Keratinocyte (primary cell): ENCODE data around the gene CD2AP. TPM values are rescaled to one million over a fixed set of nuclear protein-coding genes. Genes with fewer than 3 reads are reported as not detected.

ENCODE experiments used
- DNase-seq: peaks from one replicate; pipeline ENCODE4 v3.0.0-alpha.2; 2011; ENCODE audit warnings: low read depth, missing footprints, low spot score
- FAIRE-seq: peaks from 2 replicates; lab custom pipeline; 2011; peaks lifted over from hg19 to GRCh38; lab: Jason Lieb, UNC
- H2AFZ ChIP-seq: 2 replicates; pipeline ENCODE4 v1.6.0; 2012; ENCODE audit warnings: low read length, control low read depth, inconsistent platforms; ENCODE audit not compliant: control insufficient read depth
- H3K27ac ChIP-seq: 2 replicates; pipeline ENCODE4 v1.5.1; 2011; ENCODE audit warnings: low read length; ENCODE audit not compliant: control insufficient read depth, insufficient read depth
- H3K27me3 ChIP-seq: 3 replicates; pipeline ENCODE4 v1.6.0; 2011; ENCODE audit warnings: low read length; ENCODE audit not compliant: control insufficient read depth, insufficient read depth; ENCODE audit errors: extremely low read depth
- H3K36me3 ChIP-seq, 2 experiments: 2 replicates in 1 of 2; 3 replicates in 1 of 2; pipeline ENCODE4 v1.5.1; 2011; ENCODE audit warnings: low read length in 2 of 2, mild to moderate bottlenecking in 1 of 2; ENCODE audit not compliant: control insufficient read depth in 2 of 2, insufficient read depth in 2 of 2; ENCODE audit errors: extremely low read depth in 1 of 2
- H3K4me1 ChIP-seq: 3 replicates; pipeline ENCODE4 v1.5.1; 2011; ENCODE audit warnings: low read length; ENCODE audit not compliant: control insufficient read depth, insufficient read depth; ENCODE audit errors: extremely low read depth
- H3K4me2 ChIP-seq: 3 replicates; pipeline ENCODE4 v1.6.0; 2011; ENCODE audit warnings: low read depth, low read length; ENCODE audit not compliant: control insufficient read depth, insufficient read depth; ENCODE audit errors: extremely low read depth
- H3K4me3 ChIP-seq, 3 experiments: fragments of 200-600 bp in 1 of 3; sonication (generic) in 1 of 3; 2 replicates in 2 of 3; 3 replicates in 1 of 3; pipeline ENCODE4 v1.5.1; 2011 to 2016; ENCODE audit warnings: low read length in 3 of 3, mild to moderate bottlenecking in 3 of 3, control low read depth in 2 of 3, inconsistent platforms in 1 of 3, low read depth in 1 of 3, mixed read lengths in 1 of 3, mixed run types in 1 of 3, moderate library complexity in 1 of 3; ENCODE audit not compliant: control insufficient read depth in 2 of 3, insufficient read depth in 2 of 3; ENCODE audit errors: extremely low read depth in 1 of 3
- H3K79me2 ChIP-seq: 2 replicates; pipeline ENCODE4 v1.6.0; 2012; ENCODE audit warnings: low read length; ENCODE audit not compliant: control insufficient read depth, insufficient read depth
- H3K9ac ChIP-seq: 3 replicates; pipeline ENCODE4 v1.6.0; 2011; ENCODE audit warnings: low read length; ENCODE audit not compliant: control insufficient read depth, insufficient read depth; ENCODE audit errors: extremely low read depth
- H3K9me1 ChIP-seq: 3 replicates; pipeline ENCODE4 v1.6.0; 2011; ENCODE audit warnings: low read length; ENCODE audit not compliant: control insufficient read depth, insufficient read depth; ENCODE audit errors: extremely low read depth
- H3K9me3 ChIP-seq: 2 replicates; pipeline ENCODE4 v1.5.1; 2012; ENCODE audit warnings: low read depth, low read length; ENCODE audit not compliant: control insufficient read depth
- H4K20me1 ChIP-seq: 3 replicates; pipeline ENCODE4 v1.6.0; 2011; ENCODE audit warnings: low read length; ENCODE audit not compliant: control insufficient read depth, insufficient read depth; ENCODE audit errors: extremely low read depth
- CTCF ChIP-seq, 3 experiments: IDR thresholded peaks in 1 of 3; conservative IDR thresholded peaks in 1 of 3; optimal IDR thresholded peaks in 1 of 3; 2 replicates in 2 of 3; 3 replicates in 1 of 3; pipeline versions ENCODE3 to v1.5.1; 2011; ENCODE audit warnings: low read length in 3 of 3, mild to moderate bottlenecking in 3 of 3, moderate library complexity in 2 of 3, control low read depth in 1 of 3, inconsistent platforms in 1 of 3; ENCODE audit not compliant: insufficient read depth in 2 of 3; ENCODE audit errors: extremely low read depth in 1 of 3
- EZH2 ChIP-seq: IDR thresholded peaks from one replicate; pipeline ENCODE4 v1.6.1; 2012; ENCODE audit warnings: inconsistent platforms, mild to moderate bottlenecking, low read length, moderate library complexity
- dilution Hi-C: fragments of 300-500 bp; cut with MboI; formaldehyde crosslinking; loops from one replicate; pipeline ENCODE4 v1.7.0; 2020; ENCODE audit warnings: low sequenced_read_pairs; ENCODE audit not compliant: extremely low pct_ligation_motif_present
- polyA plus RNA-seq, 5 experiments: library from polyadenylated mRNA; depleted of rRNA in 3 of 5; stranded (reverse) in 3 of 5; stranded (forward) in 1 of 5; unstranded in 1 of 5; fragments of >200 nt; gene quantifications; 1 replicate in 1 of 5; 2 replicates in 3 of 5; 3 replicates in 1 of 5; pipeline versions ENCODE4 v1.2.1 to v1.2.3, GENCODE V29; 2011 to 2012; ENCODE audit warnings: missing spikeins in 2 of 5, low read depth in 1 of 5, low replicate concordance in 1 of 5

Gene CD2AP
- polyA plus RNA-seq, 1 donor (not counting 4 experiments of a cell fraction or from before 2014, with no cell fraction given): 23.9 TPM

- no peak overlapping the region for H3K27ac ChIP-seq
- no peaks in the 10 kb centered on the region for H3K9me3 ChIP-seq
- dilution Hi-C loops: no loop called here
- peaks cover 0 to 13% of the 10 kb centered on the region in 2 experiments for H3K36me3 ChIP-seq
- no peak for DNase-seq
- H3K79me2 ChIP-seq: peaks cover 33% of the 10 kb centered on the region
- no peaks in the 10 kb centered on the region for H4K20me1 ChIP-seq
- no peak overlapping the region for H2AFZ ChIP-seq
- no peaks in the 10 kb centered on the region for H3K4me1 ChIP-seq
- FAIRE-seq: no peak
- no peak overlapping the region for H3K9ac ChIP-seq
- H3K4me3 ChIP-seq: no peak overlapping the region
- no peaks in the 10 kb centered on the region for H3K27me3 ChIP-seq
- TF ChIP-seq EZH2: no peak
- no peak for TF ChIP-seq CTCF (optimal IDR thresholded peaks at IDR 0.05 in 1 of 3, IDR thresholded peaks at IDR 0.05 in 1 of 3, conservative IDR thresholded peaks at IDR 0.05 in 1 of 3; ENCODE audit: extremely low read depth in 1 of 3, insufficient read depth in 2 of 3, low read length in 3 of 3)
- no peak overlapping the region for H3K4me2 ChIP-seq
- no peaks in the 10 kb centered on the region for H3K9me1 ChIP-seq
These were observed 56.5 kb downstream of the CD2AP start for GRCh38 chr6:47534063-47534462.

DNA sequence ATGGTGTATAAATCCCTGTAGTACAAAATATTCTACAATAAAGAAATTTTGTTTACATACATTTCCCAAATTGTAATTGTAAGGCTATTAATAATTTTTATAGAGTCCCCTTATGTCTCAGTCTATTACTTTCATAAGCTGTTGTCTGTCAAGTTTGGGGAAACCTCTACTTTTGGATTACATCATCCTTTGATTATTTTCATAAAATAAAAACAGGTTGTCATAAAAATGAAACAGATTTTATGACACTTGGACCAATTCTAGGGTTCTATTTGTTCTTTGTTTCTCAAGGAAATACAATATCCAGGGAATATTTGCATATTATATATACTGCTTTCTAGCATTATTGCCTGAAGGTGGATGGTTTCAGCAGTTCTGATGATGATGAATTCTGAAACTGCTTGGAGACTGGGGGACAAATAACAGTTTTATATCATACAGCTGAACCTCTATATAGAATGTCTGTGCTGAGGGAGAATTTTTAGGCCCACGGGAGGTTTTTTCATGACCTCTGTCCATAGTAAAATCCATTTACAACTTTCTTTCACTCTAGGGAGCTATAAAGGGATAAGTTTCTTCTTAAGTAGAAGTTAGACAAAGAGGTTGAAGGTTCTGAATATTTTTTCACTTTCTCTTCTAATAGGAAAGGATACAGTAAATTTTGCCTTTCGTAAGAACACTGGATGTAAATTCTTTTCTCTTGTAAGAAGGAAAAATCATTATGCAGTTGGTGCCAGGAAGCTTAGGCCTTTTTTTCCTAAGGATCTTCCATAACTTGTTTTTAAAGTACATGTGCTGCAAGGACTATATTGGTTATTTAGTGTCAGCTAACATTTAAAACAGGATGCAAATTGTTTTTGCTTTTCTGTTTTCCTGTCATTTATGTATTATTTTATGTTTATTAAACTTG, 58.0 kb downstream of the CD2AP start:
- Histone ChIP-seq H3K4me1 (no peaks in the 10 kb centered on the region), H3K27me3 (no peaks in the 10 kb centered on the region), H2AFZ (no peak overlapping the region), H3K9ac (no peak overlapping the region), H3K4me3 (no peak overlapping the region), H3K36me3 (peaks cover 0 to 13% of the 10 kb centered on the region in 2 experiments), H3K27ac (no peak overlapping the region), H3K9me3 (no peaks in the 10 kb centered on the region), H3K79me2 (peaks cover 27% of the 10 kb centered on the region), H4K20me1 (no peaks in the 10 kb centered on the region), H3K4me2 (no peak overlapping the region), H3K9me1 (no peaks in the 10 kb centered on the region)
- no peak for DNase-seq
- FAIRE-seq: no peak
- dilution Hi-C loops: no loop called here
- TF ChIP-seq CTCF (optimal IDR thresholded peaks at IDR 0.05 in 1 of 3, IDR thresholded peaks at IDR 0.05 in 1 of 3, conservative IDR thresholded peaks at IDR 0.05 in 1 of 3; ENCODE audit: extremely low read depth in 1 of 3, insufficient read depth in 2 of 3, low read length in 3 of 3) (no peak), EZH2 (no peak)
